Measurements from ENCODE around the gene ZNF407. TPM values are rescaled to one million over a fixed set of nuclear protein-coding genes. Genes with fewer than 3 reads are reported as not detected.

Gene ZNF407
- total and polyA plus RNA-seq, 2 experiments from 2014 or later: 2.1 to 10.4 TPM

GRCh38 chr18:75110311-75110710 is 512.6 kb downstream of the ZNF407 start:
- Histone ChIP-seq H3K79me2 (replicated peaks; ENCODE audit: insufficient read depth) (no peaks in the 10 kb centered on the region), H3K36me3 (ENCODE audit: insufficient read depth) (no peaks in the 10 kb centered on the region), H3K27me3 (ENCODE audit: insufficient read depth) (no peaks in the 10 kb centered on the region), H4K20me1 (replicated peaks; ENCODE audit: insufficient read depth) (no peaks in the 10 kb centered on the region), H2AFZ (no peak overlapping the region), H3K4me3 (no peak overlapping the region), H3K4me1 (ENCODE audit: insufficient read depth) (no peaks in the 10 kb centered on the region), H3F3A (replicated peaks; ENCODE audit: low read depth) (no peaks in the 10 kb centered on the region), H3K4me2 (no peak overlapping the region), H3K9me2 (ENCODE audit: insufficient read depth) (no peaks in the 10 kb centered on the region), H3K27ac (ENCODE audit: low read depth) (no peak overlapping the region)
- Mint-ChIP-seq H3K27ac (no peak overlapping the region), H3K27me3 (ENCODE audit: insufficient read depth, low read depth, poor library complexity) (peaks cover 2% of the 10 kb centered on the region), H3K9me3 (no peaks in the 10 kb centered on the region), H3K4me3 (no peak overlapping the region), H3K4me1 (peaks cover 7% of the 10 kb centered on the region), H3K36me3 (ENCODE audit: low read depth) (no peaks in the 10 kb centered on the region)
- TF ChIP-seq CREB1 (CRISPR knock-in tag; IDR thresholded peaks at IDR 0.05; ENCODE audit: low read depth): no peak
- ATAC-seq (no peak), DNase-seq (ENCODE audit: low spot score) (no peak)

GRCh38 chr18:75110846-75111415 is 513.3 kb downstream of the ZNF407 start:
- TF ChIP-seq, protein P1, sequence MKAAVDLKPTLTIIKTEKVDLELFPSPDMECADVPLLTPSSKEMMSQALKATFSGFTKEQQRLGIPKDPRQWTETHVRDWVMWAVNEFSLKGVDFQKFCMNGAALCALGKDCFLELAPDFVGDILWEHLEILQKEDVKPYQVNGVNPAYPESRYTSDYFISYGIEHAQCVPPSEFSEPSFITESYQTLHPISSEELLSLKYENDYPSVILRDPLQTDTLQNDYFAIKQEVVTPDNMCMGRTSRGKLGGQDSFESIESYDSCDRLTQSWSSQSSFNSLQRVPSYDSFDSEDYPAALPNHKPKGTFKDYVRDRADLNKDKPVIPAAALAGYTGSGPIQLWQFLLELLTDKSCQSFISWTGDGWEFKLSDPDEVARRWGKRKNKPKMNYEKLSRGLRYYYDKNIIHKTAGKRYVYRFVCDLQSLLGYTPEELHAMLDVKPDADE (IDR thresholded peaks at IDR 0.05): no peak
- TF ChIP-seq JUNB (IDR thresholded peaks at IDR 0.05; ENCODE audit: unreplicated experiment): no peak
- TF ChIP-seq EZH2phosphoT487 (IDR thresholded peaks at IDR 0.05; ENCODE audit: unreplicated experiment): no peak
- TF ChIP-seq NANOG (IDR thresholded peaks at IDR 0.05; ENCODE audit: borderline replicate concordance): no peak
- no peak for TF ChIP-seq STAT1 (IDR thresholded peaks at IDR 0.05; ENCODE audit: unreplicated experiment)
- no peak for TF ChIP-seq POLR2AphosphoS5 (IDR thresholded peaks at IDR 0.05; ENCODE audit: low read depth)
- TF ChIP-seq CREB1 (CRISPR knock-in tag; IDR thresholded peaks at IDR 0.05; ENCODE audit: low read depth): no peak
- no peak for TF ChIP-seq ZNF114 (CRISPR knock-in tag; IDR thresholded peaks at IDR 0.05)
- TF ChIP-seq ZNF462 (CRISPR knock-in tag; IDR thresholded peaks at IDR 0.05): no peak
- no peak for TF ChIP-seq ZNF331 (CRISPR knock-in tag; IDR thresholded peaks at IDR 0.05; ENCODE audit: low read depth)
- H2AFZ ChIP-seq: no peak overlapping the region
- ATAC-seq (no peak), DNase-seq (ENCODE audit: low spot score) (no peak)
- H3K36me3 ChIP-seq (ENCODE audit: insufficient read depth): no peaks in the 10 kb centered on the region
- no peak overlapping the region for H3K27ac ChIP-seq (ENCODE audit: low read depth)
- Mint-ChIP-seq H3K27ac (no peak overlapping the region), H3K4me1 (peaks cover 7% of the 10 kb centered on the region), H3K4me3 (no peak overlapping the region), H3K27me3 (ENCODE audit: insufficient read depth, low read depth, poor library complexity) (peaks cover 2% of the 10 kb centered on the region), H3K36me3 (ENCODE audit: low read depth) (no peaks in the 10 kb centered on the region), H3K9me3 (no peaks in the 10 kb centered on the region)
- no peaks in the 10 kb centered on the region for H4K20me1 ChIP-seq (replicated peaks; ENCODE audit: insufficient read depth)
- H3F3A ChIP-seq (replicated peaks; ENCODE audit: low read depth): no peaks in the 10 kb centered on the region
- H3K4me3 ChIP-seq: no peak overlapping the region
- H3K4me1 ChIP-seq (ENCODE audit: insufficient read depth): no peaks in the 10 kb centered on the region
- H3K79me2 ChIP-seq (replicated peaks; ENCODE audit: insufficient read depth): no peaks in the 10 kb centered on the region
- no peaks in the 10 kb centered on the region for H3K9me2 ChIP-seq (ENCODE audit: insufficient read depth)
- H3K4me2 ChIP-seq: no peak overlapping the region
- H3K27me3 ChIP-seq (ENCODE audit: insufficient read depth): no peaks in the 10 kb centered on the region
